Aorta (tissue), 5 donors: ENCODE measurements around the gene CCNG2. TPM values are rescaled to one million over a fixed set of nuclear protein-coding genes. Genes with fewer than 3 reads are reported as not detected.

ENCODE experiments used
- ATAC-seq: fragments of 200-7000 bp; cut with Tn5 transposase; one replicate; pipeline ENCODE4 v1.9.1; 2022; ENCODE audit warnings: moderate library complexity; ENCODE audit not compliant: low FRiP score
- DNase-seq, 2 donors: peaks; one replicate each; pipeline ENCODE4 v3.0.0-alpha.2; 2020
- H3K27ac ChIP-seq, 2 donors: one replicate each; pipeline ENCODE4 v1.5.1; 2013; ENCODE audit warnings: low read length in 2 of 2, mild to moderate bottlenecking in 2 of 2, moderate library complexity in 2 of 2, control low read depth in 1 of 2, inconsistent platforms in 1 of 2, low read depth in 1 of 2
- H3K27me3 ChIP-seq, 2 donors: one replicate each; pipeline ENCODE4 v1.6.1; 2013; ENCODE audit warnings: control low read depth in 1 of 2, low read length in 1 of 2, mild to moderate bottlenecking in 1 of 2, moderate library complexity in 1 of 2; ENCODE audit not compliant: insufficient read depth in 2 of 2, control insufficient read depth in 1 of 2
- H3K36me3 ChIP-seq, 2 donors: one replicate each; pipeline ENCODE4 v1.6.1; 2013; ENCODE audit warnings: control low read depth in 1 of 2, low read length in 1 of 2, mild to moderate bottlenecking in 1 of 2; ENCODE audit not compliant: insufficient read depth in 2 of 2, control insufficient read depth in 1 of 2
- H3K4me1 ChIP-seq, 2 donors: one replicate each; pipeline ENCODE4 v1.6.1; 2013; ENCODE audit warnings: low read length in 2 of 2, control low read depth in 1 of 2, mild to moderate bottlenecking in 1 of 2, moderate library complexity in 1 of 2; ENCODE audit not compliant: insufficient read depth in 2 of 2, control insufficient read depth in 1 of 2
- H3K4me3 ChIP-seq, 2 donors: one replicate each; pipeline ENCODE4 v1.5.1; 2013; ENCODE audit warnings: low read length in 2 of 2, control low read depth in 1 of 2, mild to moderate bottlenecking in 1 of 2
- H3K9me3 ChIP-seq: one replicate; pipeline ENCODE4 v1.6.1; 2013; ENCODE audit warnings: mild to moderate bottlenecking, low read length; ENCODE audit not compliant: control insufficient read depth
- WGBS, 2 donors: extraction: QIAGEN DNeasy Blood & Tissue Kit; methylation state at CpG; one replicate each; pipeline ENCODE4 v1.1.7; 2013; 5-methylcytosine and 5-hydroxymethylcytosine counted together
- intact Hi-C, 2 donors: fragments of 100-400 bp; cut with DNase I; formaldehyde crosslinking; loops; one replicate each; pipeline versions ENCODE4 v1.14.2 to v1.15.0; 2022
- polyA plus RNA-seq, 2 donors: library from polyadenylated mRNA; stranded (reverse); fragments of 200-250 nt; gene quantifications; one replicate each; pipeline ENCODE4 v1.2.3, GENCODE V29; 2013
- total RNA-seq, 2 donors: library from RNA; stranded (reverse); fragmentation: NEBNext Ultra II Directional; extraction: Animal tissue kit (Norgen Biotek cat#: 25700); gene quantifications; one replicate each; pipeline ENCODE4 v1.2.1, GENCODE V29; 2021
- donor health status: healthy with polysubstance abuse.
- donor health status: Bipolar disorder and iron deficiency.
- donor health status: DM: no; HTN: no; CAD: no.
- donor health status: DM: no; HTN: no; CAD: no.
- donor health status: DM: yes; HTN: yes; CAD: no.

CCNG2 gene
- total and polyA plus RNA-seq, 4 donors, result 28.8 to 57.5 (median 42.6) TPM

- Histone ChIP-seq H3K27me3 (no peaks in the 10 kb centered on the region), H3K9me3 (no peaks in the 10 kb centered on the region), H3K4me1 (no peaks in the 10 kb centered on the region), H3K4me3 (no peak overlapping the region), H3K27ac (no peak overlapping the region), H3K36me3 (no peaks in the 10 kb centered on the region)
- 83 to 90% methylated on average over 4 of the region's 4 CpGs for WGBS, 2 donors
- intact Hi-C loops, result no loop called here
- ATAC-seq (no peak), DNase-seq (no peak)
Measured at GRCh38 chr4:77215107-77215506, 58.1 kb downstream of the CCNG2 start.

GRCh38 chr4:77217526-77217925 lies 60.5 kb downstream of the CCNG2 start:
- no peak overlapping the region for H3K27ac ChIP-seq
- H3K27me3 ChIP-seq, result no peaks in the 10 kb centered on the region
- WGBS, 2 donors, result 90 to 95% methylated on average over 1 of the region's 1 CpG
- intact Hi-C loops, result no loop called here
- no peak for ATAC-seq
- H3K36me3 ChIP-seq, result no peaks in the 10 kb centered on the region
- no peaks in the 10 kb centered on the region for H3K4me1 ChIP-seq
- H3K4me3 ChIP-seq, result no peak overlapping the region
- H3K9me3 ChIP-seq, result no peaks in the 10 kb centered on the region
- DNase-seq, result no peak

GRCh38 chr4:77219266-77219665 lies 62.3 kb downstream of the CCNG2 start:
- WGBS, 2 donors, result 90 to 95% methylated on average over 2 of the region's 2 CpGs
- no peaks in the 10 kb centered on the region for H3K27me3 ChIP-seq
- H3K9me3 ChIP-seq, result peaks cover 1% of the 10 kb centered on the region
- no peaks in the 10 kb centered on the region for H3K4me1 ChIP-seq
- H3K36me3 ChIP-seq, result no peaks in the 10 kb centered on the region
- no peak for DNase-seq
- no peak overlapping the region for H3K27ac ChIP-seq
- intact Hi-C loops, result no loop called here
- ATAC-seq, result no peak
- H3K4me3 ChIP-seq, result no peak overlapping the region

Other genes with a start within 250 kb of the CCNG2 start
- 100 to 1,000 TPM in 1 of 2 donors, 10 to 100 TPM in 1; 86.1 to 120 TPM for gene SEPTIN11, start 207.5 kb upstream of the CCNG2 start, total RNA-seq
- 100 to 1,000 TPM in 1 of 2 donors, 10 to 100 TPM in 1; 39.6 to 110 TPM for gene SEPTIN11, start 207.5 kb upstream of the CCNG2 start, polyA plus RNA-seq
- gene CCNI, start 81.2 kb upstream of the CCNG2 start, total RNA-seq, result 100 to 1,000 TPM; 384 to 436 TPM
- gene CCNI, start 81.2 kb upstream of the CCNG2 start, polyA plus RNA-seq, result 100 to 1,000 TPM; 297 to 633 TPM